OCI-LY1 (cell line): Measurements from ENCODE around the gene MERTK.

ENCODE experiments used
- H2AFZ ChIP-seq: fragments of 200-600 bp; sonication (generic), shearing (Covaris generic); 2 replicates; pipeline ENCODE4 v1.6.0; 2014; ENCODE audit warnings: antibody characterized with exemption, mild to moderate bottlenecking, low read length
- H3F3A ChIP-seq: fragments of 200-600 bp; sonication (generic), shearing (Covaris generic); 2 replicates; pipeline ENCODE4 v1.6.0; 2014; ENCODE audit warnings: mild to moderate bottlenecking, antibody characterized with exemption, low read length, moderate library complexity; ENCODE audit not compliant: insufficient read depth
- H3K27ac ChIP-seq: fragments of 200-600 bp; sonication (generic); 2 replicates; pipeline ENCODE4 v1.5.1; 2014; ENCODE audit warnings: low read length, mixed run types, mild to moderate bottlenecking, low read depth; ENCODE audit not compliant: poor library complexity, severe bottlenecking
- H3K27me3 ChIP-seq: fragments of 200-600 bp; sonication (generic); 2 replicates; pipeline ENCODE4 v1.6.0; 2014; ENCODE audit warnings: antibody characterized with exemption, mild to moderate bottlenecking, low read length, moderate library complexity; ENCODE audit not compliant: insufficient read depth
- H3K36me3 ChIP-seq: fragments of 200-600 bp; sonication (generic); 2 replicates; pipeline ENCODE4 v1.6.1; 2014; ENCODE audit warnings: mild to moderate bottlenecking, antibody characterized with exemption, low read length, moderate library complexity, mixed read lengths; ENCODE audit not compliant: insufficient read depth
- H3K4me1 ChIP-seq: fragments of 200-600 bp; sonication (generic); 2 replicates; pipeline ENCODE4 v1.5.1; 2014; ENCODE audit warnings: mild to moderate bottlenecking, low read length, moderate library complexity; ENCODE audit not compliant: insufficient read depth, severe bottlenecking
- H3K4me2 ChIP-seq: fragments of 200-600 bp; sonication (generic), shearing (Covaris generic); 2 replicates; pipeline ENCODE4 v1.6.1; 2014; ENCODE audit warnings: low read length
- H3K4me3 ChIP-seq: fragments of 200-600 bp; sonication (generic); 2 replicates; pipeline ENCODE4 v1.5.1; 2014; ENCODE audit warnings: low read length, low read depth, mild to moderate bottlenecking, mixed read lengths; ENCODE audit not compliant: poor library complexity, severe bottlenecking
- H3K79me2 ChIP-seq: fragments of 200-600 bp; shearing (Covaris generic); 2 replicates; pipeline ENCODE4 v1.6.1; 2016; ENCODE audit warnings: mixed run types, low read length, mixed read lengths; ENCODE audit not compliant: insufficient read depth
- H3K9ac ChIP-seq: fragments of 200-600 bp; sonication (generic), shearing (Covaris generic); 2 replicates; pipeline ENCODE4 v1.6.1; 2014; ENCODE audit warnings: mild to moderate bottlenecking, low read length, mixed read lengths
- H3K9me2 ChIP-seq: fragments of 200-600 bp; sonication (generic), shearing (Covaris generic); 2 replicates; pipeline ENCODE4 v1.6.1; 2014; ENCODE audit warnings: low read depth, mild to moderate bottlenecking, low read length, mixed read lengths
- H3K9me3 ChIP-seq: fragments of 200-600 bp; shearing (Covaris generic); 2 replicates; pipeline ENCODE4 v1.6.1; 2014; ENCODE audit warnings: low read length, mixed read lengths
- H4K20me1 ChIP-seq: fragments of 200-600 bp; sonication (generic), shearing (Covaris generic); 2 replicates; pipeline ENCODE4 v1.6.0; 2016; ENCODE audit warnings: mild to moderate bottlenecking, low read length; ENCODE audit not compliant: insufficient read depth
- EZH2 ChIP-seq: fragments of 200-600 bp; sonication (generic), shearing (Covaris generic); IDR thresholded peaks from 2 replicates; pipeline ENCODE4 v1.8.0; 2017; ENCODE audit warnings: borderline replicate concordance, mixed run types, mild to moderate bottlenecking, antibody characterized with exemption, low read length, moderate library complexity, mixed read lengths
- TF ChIP-seq, protein P1 (sequence below): fragments of 200-600 bp; sonication (generic), shearing (Covaris generic); IDR thresholded peaks from 2 replicates; pipeline ENCODE4 v1.5.1; 2017; ENCODE audit warnings: mild to moderate bottlenecking, antibody characterized with exemption, low read length, moderate library complexity, mixed read lengths

MERTK gene

DNA sequence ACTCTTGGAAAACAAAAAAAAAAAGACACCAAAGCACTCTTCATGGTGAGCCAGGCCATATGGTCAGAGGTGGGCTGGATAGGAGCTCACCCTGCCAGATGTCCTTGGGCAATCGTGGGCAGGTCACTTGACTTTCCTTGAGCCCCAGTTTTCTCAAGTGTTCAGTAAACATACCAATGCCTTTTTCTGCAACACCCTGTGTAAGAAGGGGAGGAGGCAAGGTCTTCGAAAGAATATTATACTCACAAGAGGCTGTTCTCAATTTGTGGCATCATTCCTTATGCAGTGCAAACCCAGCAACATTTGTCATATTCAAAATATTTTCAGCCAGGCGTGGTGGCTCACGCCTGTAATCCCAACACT, 133.8 kb downstream of the MERTK start:
- Histone ChIP-seq H3K27ac (no peak overlapping the region), H3K9ac (no peak overlapping the region)

DNA sequence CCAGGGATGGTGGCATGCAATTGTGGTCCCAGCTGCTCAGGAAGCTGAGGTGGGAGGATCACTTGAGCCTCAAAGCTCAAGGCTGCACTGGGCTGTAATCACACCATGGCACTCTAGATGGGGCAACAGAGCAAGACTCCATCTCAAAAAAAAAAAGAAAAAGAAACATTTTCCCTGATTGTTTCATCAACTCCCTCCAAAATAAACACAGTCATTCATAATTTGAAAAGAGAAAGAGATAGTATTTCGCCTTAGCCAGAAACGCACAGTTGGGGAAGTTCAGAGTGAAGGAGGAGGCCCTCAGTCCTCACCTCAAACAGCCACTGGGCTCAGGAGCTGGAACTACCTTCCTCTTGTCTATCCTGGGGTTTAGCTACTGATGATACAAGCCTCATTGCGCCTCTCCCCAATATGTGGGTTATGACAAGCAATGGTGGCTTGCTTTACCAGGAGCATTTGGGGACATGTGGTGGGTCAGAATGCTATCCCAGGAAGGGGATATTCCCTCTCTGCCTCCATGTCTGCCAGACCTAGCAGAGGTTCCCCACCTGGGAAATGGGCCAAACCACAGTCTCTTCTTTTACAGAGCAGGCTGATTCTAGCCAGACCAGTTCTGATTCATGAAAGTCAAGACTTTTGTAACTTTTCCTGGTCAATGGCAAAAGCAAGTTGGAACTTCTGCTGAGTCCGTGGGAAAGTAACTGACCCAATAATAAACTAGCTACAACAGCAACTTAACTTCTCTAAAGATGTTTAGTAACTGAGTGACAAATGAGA, 134.5 kb downstream of the MERTK start:
- no peaks in the 10 kb centered on the region for H3K79me2 ChIP-seq
- no peak overlapping the region for H3K27ac ChIP-seq
- H3K9me3 ChIP-seq, result peaks cover 5% of the 10 kb centered on the region; the same call in 1 of the 2 replicates
- no peak for TF ChIP-seq EZH2
- TF ChIP-seq, protein P1, sequence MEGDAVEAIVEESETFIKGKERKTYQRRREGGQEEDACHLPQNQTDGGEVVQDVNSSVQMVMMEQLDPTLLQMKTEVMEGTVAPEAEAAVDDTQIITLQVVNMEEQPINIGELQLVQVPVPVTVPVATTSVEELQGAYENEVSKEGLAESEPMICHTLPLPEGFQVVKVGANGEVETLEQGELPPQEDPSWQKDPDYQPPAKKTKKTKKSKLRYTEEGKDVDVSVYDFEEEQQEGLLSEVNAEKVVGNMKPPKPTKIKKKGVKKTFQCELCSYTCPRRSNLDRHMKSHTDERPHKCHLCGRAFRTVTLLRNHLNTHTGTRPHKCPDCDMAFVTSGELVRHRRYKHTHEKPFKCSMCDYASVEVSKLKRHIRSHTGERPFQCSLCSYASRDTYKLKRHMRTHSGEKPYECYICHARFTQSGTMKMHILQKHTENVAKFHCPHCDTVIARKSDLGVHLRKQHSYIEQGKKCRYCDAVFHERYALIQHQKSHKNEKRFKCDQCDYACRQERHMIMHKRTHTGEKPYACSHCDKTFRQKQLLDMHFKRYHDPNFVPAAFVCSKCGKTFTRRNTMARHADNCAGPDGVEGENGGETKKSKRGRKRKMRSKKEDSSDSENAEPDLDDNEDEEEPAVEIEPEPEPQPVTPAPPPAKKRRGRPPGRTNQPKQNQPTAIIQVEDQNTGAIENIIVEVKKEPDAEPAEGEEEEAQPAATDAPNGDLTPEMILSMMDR, result no peak; the same call in 1 of the 2 replicates
- H4K20me1 ChIP-seq, result no peaks in the 10 kb centered on the region
- no peak overlapping the region for H3K4me2 ChIP-seq
- no peaks in the 10 kb centered on the region for H3K4me1 ChIP-seq
- no peaks in the 10 kb centered on the region for H3F3A ChIP-seq
- no peak overlapping the region for H3K9ac ChIP-seq
- no peaks in the 10 kb centered on the region for H3K27me3 ChIP-seq
- no peak overlapping the region for H3K4me3 ChIP-seq
- no peak overlapping the region for H2AFZ ChIP-seq
- H3K9me2 ChIP-seq, result no peaks in the 10 kb centered on the region
- H3K36me3 ChIP-seq, result no peaks in the 10 kb centered on the region

More for the DNA sequence above, 133.8 kb downstream of the MERTK start:
- H3K79me2 ChIP-seq, result no peaks in the 10 kb centered on the region
- no peaks in the 10 kb centered on the region for H3K27me3 ChIP-seq
- no peak overlapping the region for H3K4me3 ChIP-seq
- H3K9me3 ChIP-seq, result peaks cover 5% of the 10 kb centered on the region; the same call in 1 of the 2 replicates
- H3K9me2 ChIP-seq, result no peaks in the 10 kb centered on the region
- H2AFZ ChIP-seq, result no peak overlapping the region
- H4K20me1 ChIP-seq, result no peaks in the 10 kb centered on the region
- no peaks in the 10 kb centered on the region for H3K36me3 ChIP-seq
- no peak for TF ChIP-seq EZH2
- TF ChIP-seq, protein P1, result no peak
- no peak overlapping the region for H3K4me2 ChIP-seq
- H3F3A ChIP-seq, result no peaks in the 10 kb centered on the region
- H3K4me1 ChIP-seq, result no peaks in the 10 kb centered on the region

DNA sequence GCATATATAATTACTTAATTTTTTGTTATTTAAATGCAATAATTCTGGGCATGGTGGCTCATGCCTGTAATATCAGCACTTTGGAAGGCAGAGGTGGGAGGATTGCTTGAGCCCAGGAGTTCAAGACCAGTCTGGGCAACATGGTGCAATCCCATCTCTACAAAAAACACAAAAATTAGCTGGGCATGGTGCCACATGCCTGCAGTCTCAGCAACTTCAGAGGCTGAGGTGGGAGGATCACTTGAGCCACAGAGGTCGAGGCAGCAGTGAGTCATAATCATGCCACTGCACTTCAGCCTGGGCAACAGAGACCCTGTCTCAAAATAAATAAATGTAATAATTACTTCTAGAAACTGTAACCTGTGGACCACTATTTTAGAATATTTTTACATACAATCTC, 135.2 kb downstream of the MERTK start:
- no peak overlapping the region for H3K4me2 ChIP-seq
- no peaks in the 10 kb centered on the region for H3K9me2 ChIP-seq
- no peaks in the 10 kb centered on the region; the same call in 1 of the 2 replicates for H3K27me3 ChIP-seq
- H4K20me1 ChIP-seq, result no peaks in the 10 kb centered on the region
- H3K4me1 ChIP-seq, result no peaks in the 10 kb centered on the region
- no peaks in the 10 kb centered on the region; the same call in 1 of the 2 replicates for H3K36me3 ChIP-seq
- H3K9ac ChIP-seq, result no peak overlapping the region
- H3F3A ChIP-seq, result no peaks in the 10 kb centered on the region
- H2AFZ ChIP-seq, result no peak overlapping the region
- peaks cover 5% of the 10 kb centered on the region; the same call in 1 of the 2 replicates for H3K9me3 ChIP-seq
- H3K4me3 ChIP-seq, result no peak overlapping the region
- no peak overlapping the region for H3K27ac ChIP-seq
- TF ChIP-seq EZH2, result no peak
- TF ChIP-seq, protein P1, result no peak
- H3K79me2 ChIP-seq, result no peaks in the 10 kb centered on the region
